22Rv1 (cell line): ENCODE measurements around the gene TNXB.

Source experiments
- CTCF ChIP-seq: fragments of 450-650 bp; IDR thresholded peaks from 2 replicates; pipeline ENCODE4 v1.5.1; 2017; ENCODE audit warnings: mild to moderate bottlenecking
- ZFX ChIP-seq: fragments of 450-650 bp; IDR thresholded peaks from 2 replicates; pipeline ENCODE4 v1.6.1; 2017; ENCODE audit warnings: antibody characterized with exemption, borderline replicate concordance

- TF ChIP-seq CTCF (no peak), ZFX (no peak)
Measured at GRCh38 chr6:32081168-32081990, 27.8 kb downstream of the TNXB start.
